WTC11 (cell line): ENCODE results near the gene LOXL3. TPM values are rescaled to one million over a fixed set of nuclear protein-coding genes. Genes with fewer than 3 reads are reported as not detected.

Source experiments
- ATAC-seq: fragments of 200-7000 bp; cut with Tn5 transposase; 2 replicates; pipeline ENCODE4 v1.10.0; 2021; ENCODE audit warnings: mild to moderate bottlenecking, moderate library complexity
- CTCF ChIA-PET: fragments of 300-600 bp; sonication (Branson Sonifier 250); formaldehyde crosslinking; loops from one replicate; lab custom pipeline; 2021; ENCODE audit warnings: antibody characterized with exemption; lab: Charles Lee
- POLR2A ChIA-PET: fragments of 350-600 bp; sonication (Branson Sonifier 250); formaldehyde crosslinking; loops from one replicate; lab custom pipeline; 2021; ENCODE audit warnings: antibody characterized with exemption; lab: Charles Lee
- DNase-seq: peaks from one replicate; pipeline ENCODE4 v3.0.0; 2021; ENCODE audit warnings: low spot score
- H3K27ac Mint-ChIP-seq: 2 replicates; pipeline ENCODE4 v1.8.0; 2021; ENCODE audit warnings: mixed read lengths
- H3K27me3 Mint-ChIP-seq: 2 replicates; pipeline ENCODE4 v1.8.0; 2021; ENCODE audit warnings: low read depth, mild to moderate bottlenecking, moderate library complexity, mixed read lengths
- H3K36me3 Mint-ChIP-seq: 2 replicates; pipeline ENCODE4 v1.8.0; 2021; ENCODE audit warnings: mixed read lengths
- H3K4me1 Mint-ChIP-seq: 2 replicates; pipeline ENCODE4 v1.8.0; 2022; ENCODE audit warnings: mixed read lengths
- H3K4me3 Mint-ChIP-seq: 2 replicates; pipeline ENCODE4 v1.8.0; 2021; ENCODE audit warnings: mild to moderate bottlenecking, moderate library complexity, mixed read lengths
- H3K9me3 Mint-ChIP-seq: 2 replicates; pipeline ENCODE4 v1.8.0; 2021; ENCODE audit warnings: mixed read lengths
- CREB1 ChIP-seq: sonication (generic); formaldehyde crosslinking; IDR thresholded peaks from 2 replicates; pipeline ENCODE4 v1.8.0; 2023; ENCODE audit warnings: mild to moderate bottlenecking, missing genetic modification reagents
- ESRRA ChIP-seq: sonication (generic); formaldehyde crosslinking; IDR thresholded peaks from 2 replicates; pipeline ENCODE4 v1.8.1; 2022; ENCODE audit warnings: mild to moderate bottlenecking, missing genetic modification reagents, borderline replicate concordance
- ETV6 ChIP-seq: sonication (generic); formaldehyde crosslinking; IDR thresholded peaks from 2 replicates; pipeline ENCODE4 v1.8.1; 2022; ENCODE audit warnings: mild to moderate bottlenecking, missing genetic modification reagents
- GABPB1 ChIP-seq: sonication (generic); formaldehyde crosslinking; IDR thresholded peaks from 2 replicates; pipeline ENCODE4 v1.8.1; 2023; ENCODE audit warnings: mild to moderate bottlenecking, missing genetic modification reagents
- MXD4 ChIP-seq: fragments of 250-450 bp; sonication (Bioruptor Pico); IDR thresholded peaks from 2 replicates; pipeline ENCODE4 v1.8.0; 2021; ENCODE audit warnings: mild to moderate bottlenecking, moderate library complexity, borderline replicate concordance
- NR3C1 ChIP-seq: sonication (generic); formaldehyde crosslinking; conservative IDR thresholded peaks from 2 replicates; pipeline ENCODE4 v1.8.1; 2023; ENCODE audit warnings: low read depth, mild to moderate bottlenecking, missing genetic modification reagents
- RORB ChIP-seq: fragments of 250-450 bp; sonication (Bioruptor Pico); IDR thresholded peaks from 2 replicates; pipeline ENCODE4 v1.9.0; 2021; ENCODE audit warnings: mild to moderate bottlenecking
- SMAD4 ChIP-seq: sonication (generic); formaldehyde crosslinking; IDR thresholded peaks from 2 replicates; pipeline ENCODE4 v1.8.0; 2022; ENCODE audit warnings: mild to moderate bottlenecking, missing genetic modification reagents
- TP53 ChIP-seq: sonication (generic); formaldehyde crosslinking; IDR thresholded peaks from 2 replicates; pipeline ENCODE4 v1.8.1; 2023; ENCODE audit warnings: mild to moderate bottlenecking, missing genetic modification reagents
- ZBTB21 ChIP-seq: sonication (generic); formaldehyde crosslinking; IDR thresholded peaks from 2 replicates; pipeline ENCODE4 v1.8.1; 2023; ENCODE audit warnings: mild to moderate bottlenecking, missing genetic modification reagents, borderline replicate concordance
- ZNF396 ChIP-seq: fragments of 250-450 bp; sonication (Bioruptor Pico); IDR thresholded peaks from 2 replicates; pipeline ENCODE4 v1.8.0; 2021; ENCODE audit warnings: mild to moderate bottlenecking, moderate library complexity, borderline replicate concordance
- ZNF423 ChIP-seq: fragments of 250-450 bp; sonication (Bioruptor Pico); IDR thresholded peaks from 2 replicates; pipeline ENCODE4 v2.1.2; 2022; ENCODE audit warnings: mild to moderate bottlenecking, moderate library complexity
- ZNF671 ChIP-seq: fragments of 250-450 bp; sonication (Bioruptor Pico); IDR thresholded peaks from 2 replicates; pipeline ENCODE4 v1.8.0; 2021; ENCODE audit warnings: mild to moderate bottlenecking
- total RNA-seq: library from RNA; stranded (reverse); gene quantifications from 3 replicates; pipeline ENCODE4 v1.2.3, GENCODE V29; 2021
- TF ChIP-seq, protein P1 (sequence below): sonication (generic); formaldehyde crosslinking; IDR thresholded peaks from 2 replicates; pipeline ENCODE4 v1.8.0; 2022; ENCODE audit warnings: mild to moderate bottlenecking, missing genetic modification reagents
- TF ChIP-seq, protein P2 (sequence below): sonication (generic); formaldehyde crosslinking; conservative IDR thresholded peaks from 2 replicates; pipeline ENCODE4 v1.8.1; 2023; ENCODE audit warnings: mild to moderate bottlenecking, low read depth, missing genetic modification reagents, moderate library complexity
- TF ChIP-seq, protein P3 (sequence below): fragments of 250-450 bp; sonication (Bioruptor Pico); IDR thresholded peaks from 2 replicates; pipeline ENCODE4 v1.9.0; 2021; ENCODE audit warnings: mild to moderate bottlenecking
- TF ChIP-seq, protein P4 (sequence below): sonication (generic); formaldehyde crosslinking; conservative IDR thresholded peaks from 2 replicates; pipeline ENCODE4 v1.8.1; 2022; ENCODE audit warnings: mild to moderate bottlenecking, missing genetic modification reagents
- TF ChIP-seq, protein P5 (sequence below): sonication (generic); formaldehyde crosslinking; IDR thresholded peaks from 2 replicates; pipeline ENCODE4 v1.8.0; 2022; ENCODE audit warnings: missing genetic modification reagents
- TF ChIP-seq, protein P6 (sequence below): sonication (generic); formaldehyde crosslinking; IDR thresholded peaks from 2 replicates; pipeline ENCODE4 v1.8.0; 2023; ENCODE audit warnings: missing genetic modification reagents
- TF ChIP-seq, protein P7 (sequence below): sonication (generic); formaldehyde crosslinking; IDR thresholded peaks from 2 replicates; pipeline ENCODE4 v1.8.1; 2023; ENCODE audit warnings: mild to moderate bottlenecking, missing genetic modification reagents

Gene LOXL3
- total RNA-seq, 1 experiment from 2014 or later: 21.1 TPM

DNA sequence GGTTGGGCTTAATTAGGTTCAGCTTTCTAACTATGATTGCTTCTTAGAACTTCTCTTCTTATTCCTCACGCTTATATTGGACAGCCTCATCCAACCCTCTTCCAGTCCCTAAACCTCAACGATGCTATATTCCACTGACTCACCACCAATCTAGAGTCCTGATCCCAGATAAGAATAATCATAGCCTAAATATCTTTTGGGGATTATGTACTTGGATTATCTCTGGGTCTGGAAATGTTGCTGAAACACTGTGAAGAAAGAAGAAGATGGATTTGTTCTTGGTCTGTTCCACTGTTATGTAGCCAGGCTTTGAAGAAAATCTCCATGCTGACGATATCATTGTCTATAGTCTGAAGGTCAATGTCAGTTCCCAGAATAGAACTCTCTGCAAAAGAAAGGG, 27.7 kb upstream of the LOXL3 start (continued):
- TF ChIP-seq, protein P1, sequence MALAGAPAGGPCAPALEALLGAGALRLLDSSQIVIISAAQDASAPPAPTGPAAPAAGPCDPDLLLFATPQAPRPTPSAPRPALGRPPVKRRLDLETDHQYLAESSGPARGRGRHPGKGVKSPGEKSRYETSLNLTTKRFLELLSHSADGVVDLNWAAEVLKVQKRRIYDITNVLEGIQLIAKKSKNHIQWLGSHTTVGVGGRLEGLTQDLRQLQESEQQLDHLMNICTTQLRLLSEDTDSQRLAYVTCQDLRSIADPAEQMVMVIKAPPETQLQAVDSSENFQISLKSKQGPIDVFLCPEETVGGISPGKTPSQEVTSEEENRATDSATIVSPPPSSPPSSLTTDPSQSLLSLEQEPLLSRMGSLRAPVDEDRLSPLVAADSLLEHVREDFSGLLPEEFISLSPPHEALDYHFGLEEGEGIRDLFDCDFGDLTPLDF (CRISPR knock-in tag): no peak
- TF ChIP-seq, protein P2, sequence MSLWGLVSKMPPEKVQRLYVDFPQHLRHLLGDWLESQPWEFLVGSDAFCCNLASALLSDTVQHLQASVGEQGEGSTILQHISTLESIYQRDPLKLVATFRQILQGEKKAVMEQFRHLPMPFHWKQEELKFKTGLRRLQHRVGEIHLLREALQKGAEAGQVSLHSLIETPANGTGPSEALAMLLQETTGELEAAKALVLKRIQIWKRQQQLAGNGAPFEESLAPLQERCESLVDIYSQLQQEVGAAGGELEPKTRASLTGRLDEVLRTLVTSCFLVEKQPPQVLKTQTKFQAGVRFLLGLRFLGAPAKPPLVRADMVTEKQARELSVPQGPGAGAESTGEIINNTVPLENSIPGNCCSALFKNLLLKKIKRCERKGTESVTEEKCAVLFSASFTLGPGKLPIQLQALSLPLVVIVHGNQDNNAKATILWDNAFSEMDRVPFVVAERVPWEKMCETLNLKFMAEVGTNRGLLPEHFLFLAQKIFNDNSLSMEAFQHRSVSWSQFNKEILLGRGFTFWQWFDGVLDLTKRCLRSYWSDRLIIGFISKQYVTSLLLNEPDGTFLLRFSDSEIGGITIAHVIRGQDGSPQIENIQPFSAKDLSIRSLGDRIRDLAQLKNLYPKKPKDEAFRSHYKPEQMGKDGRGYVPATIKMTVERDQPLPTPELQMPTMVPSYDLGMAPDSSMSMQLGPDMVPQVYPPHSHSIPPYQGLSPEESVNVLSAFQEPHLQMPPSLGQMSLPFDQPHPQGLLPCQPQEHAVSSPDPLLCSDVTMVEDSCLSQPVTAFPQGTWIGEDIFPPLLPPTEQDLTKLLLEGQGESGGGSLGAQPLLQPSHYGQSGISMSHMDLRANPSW (CRISPR knock-in tag): no peak
- TF ChIP-seq MXD4 (CRISPR knock-in tag) (no peak), ZNF396 (CRISPR knock-in tag) (no peak), ZNF423 (CRISPR knock-in tag) (no peak), SMAD4 (no peak)
- TF ChIP-seq, protein P3, sequence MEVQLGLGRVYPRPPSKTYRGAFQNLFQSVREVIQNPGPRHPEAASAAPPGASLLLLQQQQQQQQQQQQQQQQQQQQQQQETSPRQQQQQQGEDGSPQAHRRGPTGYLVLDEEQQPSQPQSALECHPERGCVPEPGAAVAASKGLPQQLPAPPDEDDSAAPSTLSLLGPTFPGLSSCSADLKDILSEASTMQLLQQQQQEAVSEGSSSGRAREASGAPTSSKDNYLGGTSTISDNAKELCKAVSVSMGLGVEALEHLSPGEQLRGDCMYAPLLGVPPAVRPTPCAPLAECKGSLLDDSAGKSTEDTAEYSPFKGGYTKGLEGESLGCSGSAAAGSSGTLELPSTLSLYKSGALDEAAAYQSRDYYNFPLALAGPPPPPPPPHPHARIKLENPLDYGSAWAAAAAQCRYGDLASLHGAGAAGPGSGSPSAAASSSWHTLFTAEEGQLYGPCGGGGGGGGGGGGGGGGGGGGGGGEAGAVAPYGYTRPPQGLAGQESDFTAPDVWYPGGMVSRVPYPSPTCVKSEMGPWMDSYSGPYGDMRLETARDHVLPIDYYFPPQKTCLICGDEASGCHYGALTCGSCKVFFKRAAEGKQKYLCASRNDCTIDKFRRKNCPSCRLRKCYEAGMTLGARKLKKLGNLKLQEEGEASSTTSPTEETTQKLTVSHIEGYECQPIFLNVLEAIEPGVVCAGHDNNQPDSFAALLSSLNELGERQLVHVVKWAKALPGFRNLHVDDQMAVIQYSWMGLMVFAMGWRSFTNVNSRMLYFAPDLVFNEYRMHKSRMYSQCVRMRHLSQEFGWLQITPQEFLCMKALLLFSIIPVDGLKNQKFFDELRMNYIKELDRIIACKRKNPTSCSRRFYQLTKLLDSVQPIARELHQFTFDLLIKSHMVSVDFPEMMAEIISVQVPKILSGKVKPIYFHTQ: no peak

DNA sequence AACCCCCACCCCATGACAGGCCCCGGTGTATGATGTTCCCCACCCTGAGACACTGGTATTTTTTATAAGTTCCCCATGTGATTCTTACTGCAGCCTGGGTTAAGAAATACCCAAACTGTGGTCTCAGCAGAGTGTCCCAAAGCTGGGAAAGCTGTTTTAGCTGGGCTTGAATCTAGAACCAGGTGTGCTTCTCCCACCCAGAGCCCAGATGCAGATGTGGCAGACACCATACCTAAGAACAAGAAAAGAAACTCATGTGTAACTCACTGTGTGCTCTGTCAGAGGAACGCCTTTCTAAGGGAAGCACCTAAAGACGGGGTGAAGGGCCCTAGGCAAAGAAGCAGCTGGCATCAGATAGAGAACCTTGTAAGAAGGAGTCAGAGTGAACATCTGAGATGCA, 24.7 kb upstream of the LOXL3 start:
- H3K4me3 Mint-ChIP-seq: no peak overlapping the region
- CTCF ChIA-PET: interaction anchor here (1.2 kb wide), 1 partner anchor 11 kb away, joined by 3 read pairs; no protein-coding TSS in a partner anchor
- H3K27ac Mint-ChIP-seq: no peak overlapping the region
- POLR2A ChIA-PET: no interaction called here
- peaks cover 10% of the 10 kb centered on the region for H3K4me1 Mint-ChIP-seq
- no peak for DNase-seq
- H3K9me3 Mint-ChIP-seq: no peaks in the 10 kb centered on the region
- H3K36me3 Mint-ChIP-seq: no peaks in the 10 kb centered on the region
- peaks cover 23% of the 10 kb centered on the region for H3K27me3 Mint-ChIP-seq
- no peak for ATAC-seq
- TF ChIP-seq MXD4 (CRISPR knock-in tag) (no peak), GABPB1 (CRISPR knock-in tag) (no peak), ZBTB21 (CRISPR knock-in tag) (no peak), TP53 (CRISPR knock-in tag) (no peak), CREB1 (CRISPR knock-in tag) (no peak), RORB (CRISPR knock-in tag) (no peak), ETV6 (no peak), NR3C1 (no peak), ESRRA (CRISPR knock-in tag) (no peak), ZNF671 (CRISPR knock-in tag) (no peak), ZNF396 (CRISPR knock-in tag) (no peak)
- TF ChIP-seq, protein P4, sequence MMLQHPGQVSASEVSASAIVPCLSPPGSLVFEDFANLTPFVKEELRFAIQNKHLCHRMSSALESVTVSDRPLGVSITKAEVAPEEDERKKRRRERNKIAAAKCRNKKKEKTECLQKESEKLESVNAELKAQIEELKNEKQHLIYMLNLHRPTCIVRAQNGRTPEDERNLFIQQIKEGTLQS (CRISPR knock-in tag): no peak
- TF ChIP-seq, protein P5, sequence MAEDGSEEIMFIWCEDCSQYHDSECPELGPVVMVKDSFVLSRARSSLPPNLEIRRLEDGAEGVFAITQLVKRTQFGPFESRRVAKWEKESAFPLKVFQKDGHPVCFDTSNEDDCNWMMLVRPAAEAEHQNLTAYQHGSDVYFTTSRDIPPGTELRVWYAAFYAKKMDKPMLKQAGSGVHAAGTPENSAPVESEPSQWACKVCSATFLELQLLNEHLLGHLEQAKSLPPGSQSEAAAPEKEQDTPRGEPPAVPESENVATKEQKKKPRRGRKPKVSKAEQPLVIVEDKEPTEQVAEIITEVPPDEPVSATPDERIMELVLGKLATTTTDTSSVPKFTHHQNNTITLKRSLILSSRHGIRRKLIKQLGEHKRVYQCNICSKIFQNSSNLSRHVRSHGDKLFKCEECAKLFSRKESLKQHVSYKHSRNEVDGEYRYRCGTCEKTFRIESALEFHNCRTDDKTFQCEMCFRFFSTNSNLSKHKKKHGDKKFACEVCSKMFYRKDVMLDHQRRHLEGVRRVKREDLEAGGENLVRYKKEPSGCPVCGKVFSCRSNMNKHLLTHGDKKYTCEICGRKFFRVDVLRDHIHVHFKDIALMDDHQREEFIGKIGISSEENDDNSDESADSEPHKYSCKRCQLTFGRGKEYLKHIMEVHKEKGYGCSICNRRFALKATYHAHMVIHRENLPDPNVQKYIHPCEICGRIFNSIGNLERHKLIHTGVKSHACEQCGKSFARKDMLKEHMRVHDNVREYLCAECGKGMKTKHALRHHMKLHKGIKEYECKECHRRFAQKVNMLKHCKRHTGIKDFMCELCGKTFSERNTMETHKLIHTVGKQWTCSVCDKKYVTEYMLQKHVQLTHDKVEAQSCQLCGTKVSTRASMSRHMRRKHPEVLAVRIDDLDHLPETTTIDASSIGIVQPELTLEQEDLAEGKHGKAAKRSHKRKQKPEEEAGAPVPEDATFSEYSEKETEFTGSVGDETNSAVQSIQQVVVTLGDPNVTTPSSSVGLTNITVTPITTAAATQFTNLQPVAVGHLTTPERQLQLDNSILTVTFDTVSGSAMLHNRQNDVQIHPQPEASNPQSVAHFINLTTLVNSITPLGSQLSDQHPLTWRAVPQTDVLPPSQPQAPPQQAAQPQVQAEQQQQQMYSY (CRISPR knock-in tag): no peak
- TF ChIP-seq, protein P6, sequence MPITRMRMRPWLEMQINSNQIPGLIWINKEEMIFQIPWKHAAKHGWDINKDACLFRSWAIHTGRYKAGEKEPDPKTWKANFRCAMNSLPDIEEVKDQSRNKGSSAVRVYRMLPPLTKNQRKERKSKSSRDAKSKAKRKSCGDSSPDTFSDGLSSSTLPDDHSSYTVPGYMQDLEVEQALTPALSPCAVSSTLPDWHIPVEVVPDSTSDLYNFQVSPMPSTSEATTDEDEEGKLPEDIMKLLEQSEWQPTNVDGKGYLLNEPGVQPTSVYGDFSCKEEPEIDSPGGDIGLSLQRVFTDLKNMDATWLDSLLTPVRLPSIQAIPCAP (CRISPR knock-in tag): no peak
- TF ChIP-seq, protein P7, sequence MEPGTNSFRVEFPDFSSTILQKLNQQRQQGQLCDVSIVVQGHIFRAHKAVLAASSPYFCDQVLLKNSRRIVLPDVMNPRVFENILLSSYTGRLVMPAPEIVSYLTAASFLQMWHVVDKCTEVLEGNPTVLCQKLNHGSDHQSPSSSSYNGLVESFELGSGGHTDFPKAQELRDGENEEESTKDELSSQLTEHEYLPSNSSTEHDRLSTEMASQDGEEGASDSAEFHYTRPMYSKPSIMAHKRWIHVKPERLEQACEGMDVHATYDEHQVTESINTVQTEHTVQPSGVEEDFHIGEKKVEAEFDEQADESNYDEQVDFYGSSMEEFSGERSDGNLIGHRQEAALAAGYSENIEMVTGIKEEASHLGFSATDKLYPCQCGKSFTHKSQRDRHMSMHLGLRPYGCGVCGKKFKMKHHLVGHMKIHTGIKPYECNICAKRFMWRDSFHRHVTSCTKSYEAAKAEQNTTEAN (CRISPR knock-in tag): no peak
